ENCODE measurements around the gene PNISR. TPM values are rescaled to one million over a fixed set of nuclear protein-coding genes. Genes with fewer than 3 reads are reported as not detected.

The PNISR gene
- total and polyA plus RNA-seq, 8 donors = 20.8 to 64.1 (median 35.9) TPM

GRCh38 chr6:99349171-99350141 is 75.7 kb downstream of the PNISR start, which contains the start of gene FAXC:
Gene FAXC, minus strand, starts transcription at chr6:99349674. Its CDS starts 302 bp downstream, at chr6:99349372.
- intact Hi-C loops (cut with DNase I) = no loop called here

GRCh38 chr6:99348288-99349170 is 76.6 kb downstream of the PNISR start:
- FAIRE-seq = no peak
- no peaks in the 10 kb centered on the region for H3K27me3 ChIP-seq
- H3K36me3 ChIP-seq = no peaks in the 10 kb centered on the region
- WGBS, 2 donors = 55 to 57% methylated on average over 25 of the region's 25 CpGs
- peak overlapping the region in 1 of 4 donors; percentile 4 for H3K27ac ChIP-seq
- no peaks in the 10 kb centered on the region for H3K9me3 ChIP-seq
- intact Hi-C loops (cut with DNase I) = no loop called here
- no peak for TF ChIP-seq CTCF (IDR thresholded peaks at IDR 0.05)
- H3K4me1 ChIP-seq = peaks cover 0 to 6% (median 0%) of the 10 kb centered on the region in 3 donors
- peak overlapping the region; percentile 45 to 78 (median 77) for H3K4me3 ChIP-seq
- DNase-seq = peak in 1 of 6 donors; percentile 6
- peak in 1 of 4 donors; percentile 2 for ATAC-seq

More at GRCh38 chr6:99349171-99350141, 75.7 kb downstream of the PNISR start, which contains the start of gene FAXC:
- TF ChIP-seq CTCF (IDR thresholded peaks at IDR 0.05) = no peak
- FAIRE-seq (no peak), ATAC-seq (peak; percentile 90 to 95 (median 94)), DNase-seq (peak; percentile 59 to 85 (median 66))
- H3K9me3 ChIP-seq = no peaks in the 10 kb centered on the region
- 1% methylated on average over 63 to 108 of the region's 108 CpGs for WGBS, 2 donors
- H3K27ac ChIP-seq = peak within 1 kb of the TSS in 2 of 4 donors; percentile 58 to 72
- no peaks in the 10 kb centered on the region for H3K27me3 ChIP-seq
- H3K4me3 ChIP-seq = peak within 1 kb of the TSS; percentile 45 to 78 (median 77)
- H3K4me1 ChIP-seq = peaks cover 0 to 6% (median 0%) of the 10 kb centered on the region in 3 donors
- H3K36me3 ChIP-seq = no peaks in the 10 kb centered on the region

Other genes with a start within 250 kb of the PNISR start
- gene FAXC, start 75.6 kb downstream of the PNISR start, total RNA-seq = 1 to 10 TPM in 5 of 6 donors, under 1 TPM in 1; 0.60 to 3.4 (median 1.7) TPM
- 1 to 10 TPM; 2.9 to 6.3 TPM for gene FAXC, start 75.6 kb downstream of the PNISR start, polyA plus RNA-seq
- 1 to 10 TPM; 1.1 to 4.1 (median 3.0) TPM for gene COQ3, start 31.1 kb downstream of the PNISR start, total RNA-seq
- 10 to 100 TPM in 1 of 2 donors, 1 to 10 TPM in 1; 6.4 to 10.8 TPM for gene COQ3, start 31.1 kb downstream of the PNISR start, polyA plus RNA-seq
- gene USP45, start 90.1 kb upstream of the PNISR start, total RNA-seq = 1 to 10 TPM; 3.6 to 7.0 (median 4.9) TPM
- gene USP45, start 90.1 kb upstream of the PNISR start, polyA plus RNA-seq = 1 to 10 TPM; 3.3 to 3.5 TPM
- gene CCNC, start 143.4 kb upstream of the PNISR start, total RNA-seq = 10 to 100 TPM; 24.5 to 49.3 (median 34.1) TPM
- 10 to 100 TPM; 24.8 to 36.5 TPM for gene CCNC, start 143.4 kb upstream of the PNISR start, polyA plus RNA-seq
- under 1 TPM in 1 of 6 donors, not detected in 5; 0.03 TPM for gene PRDM13, start 181.5 kb upstream of the PNISR start, total RNA-seq
- gene PRDM13, start 181.5 kb upstream of the PNISR start, polyA plus RNA-seq = not detected

Measured in pancreas (tissue), 10 donors.